ENCODE measurements around the gene NCSTN.

DNA sequence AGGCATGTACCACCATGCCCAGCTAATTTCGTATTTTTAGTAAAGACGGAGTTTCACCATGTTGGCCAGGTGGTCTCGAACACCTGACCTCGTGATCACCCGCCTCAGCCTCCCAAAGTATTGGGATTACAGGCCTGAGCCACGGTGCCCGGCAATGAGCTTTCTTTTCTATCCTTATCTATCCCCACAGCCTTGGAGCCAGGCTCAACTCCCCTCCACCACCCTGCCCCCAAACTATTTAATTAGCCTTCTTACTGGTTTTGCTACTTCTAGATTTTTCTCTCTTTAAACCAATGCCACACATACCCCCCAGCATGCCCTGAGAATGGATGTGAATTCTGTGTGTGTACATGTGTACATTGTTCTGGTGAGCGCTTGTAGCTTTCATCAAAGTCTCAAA, 51.5 kb downstream of the NCSTN start:
- TF ChIP-seq, protein P1, sequence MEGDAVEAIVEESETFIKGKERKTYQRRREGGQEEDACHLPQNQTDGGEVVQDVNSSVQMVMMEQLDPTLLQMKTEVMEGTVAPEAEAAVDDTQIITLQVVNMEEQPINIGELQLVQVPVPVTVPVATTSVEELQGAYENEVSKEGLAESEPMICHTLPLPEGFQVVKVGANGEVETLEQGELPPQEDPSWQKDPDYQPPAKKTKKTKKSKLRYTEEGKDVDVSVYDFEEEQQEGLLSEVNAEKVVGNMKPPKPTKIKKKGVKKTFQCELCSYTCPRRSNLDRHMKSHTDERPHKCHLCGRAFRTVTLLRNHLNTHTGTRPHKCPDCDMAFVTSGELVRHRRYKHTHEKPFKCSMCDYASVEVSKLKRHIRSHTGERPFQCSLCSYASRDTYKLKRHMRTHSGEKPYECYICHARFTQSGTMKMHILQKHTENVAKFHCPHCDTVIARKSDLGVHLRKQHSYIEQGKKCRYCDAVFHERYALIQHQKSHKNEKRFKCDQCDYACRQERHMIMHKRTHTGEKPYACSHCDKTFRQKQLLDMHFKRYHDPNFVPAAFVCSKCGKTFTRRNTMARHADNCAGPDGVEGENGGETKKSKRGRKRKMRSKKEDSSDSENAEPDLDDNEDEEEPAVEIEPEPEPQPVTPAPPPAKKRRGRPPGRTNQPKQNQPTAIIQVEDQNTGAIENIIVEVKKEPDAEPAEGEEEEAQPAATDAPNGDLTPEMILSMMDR (IDR thresholded peaks at IDR 0.05; ENCODE audit: poor library complexity, severe bottlenecking), result no peak
- TF ChIP-seq EZH2 (IDR thresholded peaks at IDR 0.05; ENCODE audit: borderline replicate concordance, insufficient read depth, low read length, poor library complexity, severe bottlenecking), result no peak
- TF ChIP-seq, protein P2, sequence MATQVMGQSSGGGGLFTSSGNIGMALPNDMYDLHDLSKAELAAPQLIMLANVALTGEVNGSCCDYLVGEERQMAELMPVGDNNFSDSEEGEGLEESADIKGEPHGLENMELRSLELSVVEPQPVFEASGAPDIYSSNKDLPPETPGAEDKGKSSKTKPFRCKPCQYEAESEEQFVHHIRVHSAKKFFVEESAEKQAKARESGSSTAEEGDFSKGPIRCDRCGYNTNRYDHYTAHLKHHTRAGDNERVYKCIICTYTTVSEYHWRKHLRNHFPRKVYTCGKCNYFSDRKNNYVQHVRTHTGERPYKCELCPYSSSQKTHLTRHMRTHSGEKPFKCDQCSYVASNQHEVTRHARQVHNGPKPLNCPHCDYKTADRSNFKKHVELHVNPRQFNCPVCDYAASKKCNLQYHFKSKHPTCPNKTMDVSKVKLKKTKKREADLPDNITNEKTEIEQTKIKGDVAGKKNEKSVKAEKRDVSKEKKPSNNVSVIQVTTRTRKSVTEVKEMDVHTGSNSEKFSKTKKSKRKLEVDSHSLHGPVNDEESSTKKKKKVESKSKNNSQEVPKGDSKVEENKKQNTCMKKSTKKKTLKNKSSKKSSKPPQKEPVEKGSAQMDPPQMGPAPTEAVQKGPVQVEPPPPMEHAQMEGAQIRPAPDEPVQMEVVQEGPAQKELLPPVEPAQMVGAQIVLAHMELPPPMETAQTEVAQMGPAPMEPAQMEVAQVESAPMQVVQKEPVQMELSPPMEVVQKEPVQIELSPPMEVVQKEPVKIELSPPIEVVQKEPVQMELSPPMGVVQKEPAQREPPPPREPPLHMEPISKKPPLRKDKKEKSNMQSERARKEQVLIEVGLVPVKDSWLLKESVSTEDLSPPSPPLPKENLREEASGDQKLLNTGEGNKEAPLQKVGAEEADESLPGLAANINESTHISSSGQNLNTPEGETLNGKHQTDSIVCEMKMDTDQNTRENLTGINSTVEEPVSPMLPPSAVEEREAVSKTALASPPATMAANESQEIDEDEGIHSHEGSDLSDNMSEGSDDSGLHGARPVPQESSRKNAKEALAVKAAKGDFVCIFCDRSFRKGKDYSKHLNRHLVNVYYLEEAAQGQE (IDR thresholded peaks at IDR 0.05; ENCODE audit: borderline replicate concordance), result no peak
- TF ChIP-seq POLR2AphosphoS5 (IDR thresholded peaks at IDR 0.05), result no peak
- TF ChIP-seq SMC3 (conservative IDR thresholded peaks at IDR 0.05; ENCODE audit: poor library complexity), result no peak
- no peak for TF ChIP-seq RAD21 (conservative IDR thresholded peaks at IDR 0.05)
- TF ChIP-seq EP300 (conservative IDR thresholded peaks at IDR 0.05; ENCODE audit: poor library complexity, severe bottlenecking), result no peak
